Measurements from ENCODE around the gene MED16. TPM values are rescaled to one million over a fixed set of nuclear protein-coding genes. Genes with fewer than 3 reads are reported as not detected.

Gene MED16
- total and polyA plus RNA-seq, 2 of the 4 experiments (the other 2 are of a cell fraction) = 8.1 to 40.2 TPM

DNA sequence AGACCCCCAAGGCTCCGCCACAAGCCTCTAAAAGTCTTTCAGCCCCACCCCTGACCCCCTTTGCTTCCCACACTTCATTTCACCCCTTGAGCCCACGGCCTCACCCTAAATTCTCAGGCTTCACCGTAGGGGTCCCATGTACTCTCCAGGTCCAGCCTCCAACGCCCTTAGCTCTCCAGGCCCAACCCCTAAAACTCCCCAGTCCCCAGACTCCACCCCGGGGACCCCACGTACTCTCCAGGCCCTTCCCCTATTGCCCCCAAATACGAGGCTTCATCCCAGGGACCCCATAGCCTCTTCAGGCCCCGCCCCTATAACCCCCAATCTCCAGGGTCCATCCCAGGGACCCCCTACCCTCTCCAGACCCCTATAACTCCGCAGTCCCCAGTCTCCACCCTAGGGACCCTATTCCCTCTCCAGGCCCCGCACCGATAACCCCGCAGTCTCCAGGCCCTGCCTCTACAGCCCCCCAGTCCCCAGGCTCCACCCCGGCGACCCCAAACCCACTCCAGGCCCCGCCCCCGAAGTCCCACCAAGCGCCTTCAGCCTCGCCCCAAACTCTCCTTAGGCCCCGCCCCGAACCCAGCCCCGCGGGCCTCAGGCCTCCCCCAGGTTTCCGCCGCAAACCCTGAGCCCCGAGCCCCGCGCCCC, 619 bp downstream of the MED16 start:
- Histone ChIP-seq H3K23ac (ENCODE audit: low read depth, low read length) (no peak overlapping the region), H3K79me1 (ENCODE audit: low read depth in 1 of 2, low read length in 2 of 2) (peaks cover 9 to 31% of the 10 kb centered on the region in 2 experiments), H3K9me1 (ENCODE audit: insufficient read depth, low read length) (peaks cover 6% of the 10 kb centered on the region; the same call in 1 of the 2 replicates), H3K9ac (ENCODE audit: low read depth, low read length) (peak overlapping the region; percentile 92), H3K18ac (ENCODE audit: low read depth, low read length) (peak overlapping the region; percentile 67; the same call in 1 of the 2 replicates), H4K5ac (ENCODE audit: low read depth, low read length) (peak overlapping the region; percentile 88), H2BK120ac (ENCODE audit: low read depth, low read length) (no peak overlapping the region; the same call in 1 of the 2 replicates), H3K4me2 (ENCODE audit: low read depth, low read length) (peak overlapping the region; percentile 99), H3K4ac (ENCODE audit: low read depth, low read length) (peak overlapping the region; percentile 84), H2AFZ (replicated peaks; ENCODE audit: low read length, poor library complexity) (peak overlapping the region; percentile 85), H2AK5ac (ENCODE audit: low read depth, low read length) (peak overlapping the region; percentile 35; the same call in 1 of the 2 replicates), H3K14ac (replicated peaks; ENCODE audit: low read depth, low read length) (peak overlapping the region; percentile 1), H2AK9ac (replicated peaks; ENCODE audit: low read depth, low read length, poor library complexity) (peak overlapping the region; percentile 86), H2BK15ac (ENCODE audit: low read depth, low read length) (no peak overlapping the region), H2BK5ac (ENCODE audit: low read depth, low read length, poor library complexity, severe bottlenecking) (peak overlapping the region; percentile 71), H3K56ac (ENCODE audit: extremely low read depth, insufficient read depth, low read length) (peak overlapping the region; percentile 60), H4K91ac (ENCODE audit: insufficient read depth, low read depth, low read length) (peak overlapping the region; percentile 79; the same call in 1 of the 2 replicates), H3K4me3 (ENCODE audit: insufficient read depth, low read depth, low read length) (peak overlapping the region; percentile 97), H3K27me3 (ENCODE audit: control insufficient read depth, insufficient read depth, low read length) (no peaks in the 10 kb centered on the region), H4K20me1 (ENCODE audit: insufficient read depth, low read length) (peaks cover 6% of the 10 kb centered on the region; the same call in 1 of the 2 replicates), H3K4me1 (ENCODE audit: control insufficient read depth, insufficient read depth, low read length) (no peaks in the 10 kb centered on the region), H3K36me3 (ENCODE audit: control insufficient read depth, insufficient read depth, low read length) (peaks cover 33% of the 10 kb centered on the region), H2BK20ac (ENCODE audit: low read depth, low read length) (no peak overlapping the region), H3K9me3 (ENCODE audit: control insufficient read depth, insufficient read depth, low read length) (no peaks in the 10 kb centered on the region), H4K8ac (ENCODE audit: low read depth in 2 of 2, low read length in 2 of 2) (peak overlapping the region; percentile 24 to 94), H3K27ac (ENCODE audit: insufficient read depth, low read length) (peak overlapping the region; percentile 95)
- DNase-seq = no peak
- intact Hi-C loops (cut with micrococcal nuclease) (no loop called here), in situ Hi-C loops (cut with MboI; ENCODE audit: low sequenced_read_pairs) (no loop called here), dilution Hi-C loops (cut with HindIII; ENCODE audit: low sequenced_read_pairs, unreplicated experiment) (no loop called here)
- ATAC-seq (ENCODE audit: low read depth) = peak; percentile 52
- CTCF ChIA-PET = no interaction called here
- WGBS, 2 experiments (ENCODE audit: extremely low coverage in 2 of 2, insufficient read length in 1 of 2) = 8% methylated on average over 9 of the region's 27 CpGs; no CpG with 5 or more reads in 1 of the 2 experiments
- BruUV-seq (replicated peaks) = no TSS peak
- POLR2A ChIA-PET (ENCODE audit: unreplicated experiment) = no interaction called here
- no peak for TF ChIP-seq MAZ (IDR thresholded peaks at IDR 0.05; ENCODE audit: borderline replicate concordance, low read depth, low read length)
- no peak for TF ChIP-seq MXI1 (IDR thresholded peaks at IDR 0.05; ENCODE audit: borderline replicate concordance, low read depth, low read length)
- no peak for TF ChIP-seq RCOR1 (IDR thresholded peaks at IDR 0.05; ENCODE audit: insufficient replicate concordance, low read length)
- TF ChIP-seq RFX5 (IDR thresholded peaks at IDR 0.05; ENCODE audit: low read depth, low read length) = no peak
- TF ChIP-seq RAD21 (IDR thresholded peaks at IDR 0.05; ENCODE audit: low read length) = no peak
- TF ChIP-seq NFE2L2 (IDR thresholded peaks at IDR 0.05; ENCODE audit: low read depth, low read length) = no peak
- no peak for TF ChIP-seq MAFK (IDR thresholded peaks at IDR 0.05; ENCODE audit: low read depth, low read length)
- no peak for TF ChIP-seq SMC3 (IDR thresholded peaks at IDR 0.05; ENCODE audit: low read depth, low read length)
- no peak for TF ChIP-seq FOS (IDR thresholded peaks at IDR 0.05; ENCODE audit: low read depth, low read length)
- TF ChIP-seq POLR2A (IDR thresholded peaks at IDR 0.05; ENCODE audit: low read depth, low read length) = no peak
- TF ChIP-seq CEBPB (IDR thresholded peaks at IDR 0.05; ENCODE audit: low read depth, low read length) = no peak
- TF ChIP-seq CTCF (conservative IDR thresholded peaks at IDR 0.05; ENCODE audit: low read depth, low read length) = no peak
- TF ChIP-seq USF2 (IDR thresholded peaks at IDR 0.05; ENCODE audit: low read depth, low read length) = no peak
- TF ChIP-seq, protein P1, sequence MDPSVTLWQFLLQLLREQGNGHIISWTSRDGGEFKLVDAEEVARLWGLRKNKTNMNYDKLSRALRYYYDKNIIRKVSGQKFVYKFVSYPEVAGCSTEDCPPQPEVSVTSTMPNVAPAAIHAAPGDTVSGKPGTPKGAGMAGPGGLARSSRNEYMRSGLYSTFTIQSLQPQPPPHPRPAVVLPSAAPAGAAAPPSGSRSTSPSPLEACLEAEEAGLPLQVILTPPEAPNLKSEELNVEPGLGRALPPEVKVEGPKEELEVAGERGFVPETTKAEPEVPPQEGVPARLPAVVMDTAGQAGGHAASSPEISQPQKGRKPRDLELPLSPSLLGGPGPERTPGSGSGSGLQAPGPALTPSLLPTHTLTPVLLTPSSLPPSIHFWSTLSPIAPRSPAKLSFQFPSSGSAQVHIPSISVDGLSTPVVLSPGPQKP (IDR thresholded peaks at IDR 0.05; ENCODE audit: borderline replicate concordance, low read depth, low read length) = no peak

Measured in IMR-90 (cell line).